DMS153 (cell line): ENCODE results near the gene SERPINE2.

Experiments used
- DNase-seq: peaks from one replicate; lab custom pipeline; 2025; lab: John Stamatoyannopoulos, UW

Gene SERPINE2

DNA sequence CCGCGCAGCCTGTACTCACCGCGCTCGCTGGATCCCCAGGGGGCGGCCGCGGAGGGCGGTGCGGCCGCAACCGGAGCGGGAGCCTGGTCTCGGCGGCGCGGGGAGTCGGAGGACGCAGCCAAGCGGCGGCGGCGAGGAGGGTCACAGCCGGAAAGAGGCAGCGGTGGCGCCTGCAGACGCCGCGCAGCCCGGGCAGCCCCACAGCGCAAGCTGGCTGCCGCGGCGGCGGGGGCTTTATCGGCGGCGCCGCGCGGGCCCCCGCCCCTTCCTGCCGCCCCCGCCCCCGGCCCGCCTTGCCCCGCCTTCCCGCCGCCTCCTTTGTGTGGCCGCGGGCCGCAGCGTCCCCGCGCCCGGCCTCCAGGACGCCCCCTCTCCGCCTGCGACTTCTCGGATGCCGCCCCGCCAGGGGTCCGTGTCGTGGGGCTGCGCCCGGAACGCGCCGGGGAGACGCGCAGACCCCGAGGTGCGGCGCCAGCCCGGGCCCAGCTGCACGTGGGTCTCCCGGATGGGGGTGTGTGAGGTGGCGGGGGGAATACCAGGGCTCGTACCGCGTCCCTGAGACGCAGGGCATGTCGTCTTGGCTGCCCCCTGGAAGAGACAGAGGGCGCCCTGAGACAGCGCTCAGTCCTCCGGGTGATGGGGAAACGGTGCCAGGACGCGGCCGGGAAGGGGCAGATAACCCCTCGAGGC lies at the start of gene SERPINE2:
TSS of gene SERPINE2 (minus strand) at position 207 of the 690 bp plus-strand sequence. CDS start 37,386 bp downstream, outside the sequence.
- peak; percentile 10 for DNase-seq

DNA sequence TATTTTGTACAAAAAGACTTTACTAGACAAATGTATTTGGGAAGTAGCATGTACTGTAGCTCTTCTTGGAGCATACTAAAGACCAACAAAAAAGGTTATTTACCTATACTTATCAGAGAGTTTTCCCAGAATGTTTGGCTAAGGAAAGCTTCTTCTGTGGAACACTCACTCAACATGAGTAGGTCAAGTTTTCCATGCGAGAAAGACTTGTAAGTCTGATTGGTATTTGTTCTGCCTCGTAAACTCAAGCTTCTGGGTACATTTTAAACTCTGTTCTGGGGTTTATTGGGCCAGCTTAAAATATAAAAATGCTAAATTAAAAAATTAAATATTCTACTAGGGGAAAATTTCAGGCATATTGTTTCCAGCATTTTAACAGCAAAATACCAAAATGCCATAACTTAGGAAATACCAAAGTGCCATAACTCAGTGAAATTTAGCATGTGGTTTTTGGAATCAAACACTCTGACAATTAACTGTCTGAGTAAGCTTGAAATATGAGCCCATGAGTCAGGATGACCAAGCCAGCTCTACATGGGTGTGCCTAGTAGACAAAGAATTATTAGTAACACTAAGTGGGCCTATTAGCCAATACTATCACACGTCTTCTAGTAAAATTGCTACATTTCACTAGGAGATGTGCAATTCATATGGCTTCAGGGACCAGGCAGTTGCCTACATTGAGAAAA lies 47.3 kb upstream of the SERPINE2 start:
- DNase-seq, result no peak

GRCh38 chr2:224085811-224086210 lies 46.7 kb upstream of the SERPINE2 start:
- DNase-seq, result no peak

DNA sequence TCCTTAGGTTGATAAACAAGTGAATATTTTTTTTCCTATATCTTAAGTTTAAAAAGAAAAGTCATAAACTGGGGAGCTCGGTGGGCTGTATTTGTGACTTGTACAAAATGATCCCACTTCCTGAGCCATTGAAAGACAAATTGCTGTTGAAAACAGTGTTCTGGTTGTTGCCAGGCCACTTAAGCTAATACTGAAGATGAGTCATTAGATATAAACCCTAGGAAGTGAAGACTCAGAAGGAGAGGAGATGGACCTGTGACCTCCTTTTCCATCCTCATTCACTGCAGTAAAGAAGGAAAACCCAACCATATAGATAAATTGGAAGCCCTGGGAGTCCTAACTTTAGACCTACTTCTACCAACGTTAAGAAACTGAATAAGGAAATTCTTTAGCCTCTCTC lies 46.2 kb upstream of the SERPINE2 start:
- DNase-seq, result no peak

DNA sequence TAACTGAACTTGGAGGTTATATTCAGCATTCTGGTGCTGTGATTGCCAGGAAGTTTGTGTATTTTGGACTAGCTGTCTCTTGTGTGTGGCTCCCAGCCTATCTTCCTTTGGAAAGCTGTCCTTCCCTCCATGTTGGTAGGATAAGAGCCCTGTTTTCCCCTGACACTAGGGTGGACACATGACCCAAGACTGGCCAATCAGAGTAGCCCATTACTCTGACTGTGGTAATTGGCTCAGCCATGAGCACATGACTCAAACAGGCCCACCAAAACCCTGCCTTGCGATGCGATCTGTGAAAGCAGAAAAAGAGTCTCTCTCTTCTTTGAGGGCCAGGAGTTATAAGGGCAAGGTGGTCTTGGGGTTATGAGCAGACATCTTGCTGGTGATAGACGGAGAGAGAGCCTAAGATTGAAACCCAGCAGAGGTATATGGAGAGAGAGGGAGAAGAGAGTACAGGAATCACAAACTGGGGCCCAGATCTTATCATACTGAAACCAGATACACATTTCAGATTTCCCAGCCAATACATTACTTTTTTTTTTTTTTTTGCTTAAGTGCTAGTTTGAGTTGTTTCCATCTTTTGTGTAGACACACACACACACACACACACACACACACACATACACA lies 45.3 kb upstream of the SERPINE2 start:
- no peak for DNase-seq

DNA sequence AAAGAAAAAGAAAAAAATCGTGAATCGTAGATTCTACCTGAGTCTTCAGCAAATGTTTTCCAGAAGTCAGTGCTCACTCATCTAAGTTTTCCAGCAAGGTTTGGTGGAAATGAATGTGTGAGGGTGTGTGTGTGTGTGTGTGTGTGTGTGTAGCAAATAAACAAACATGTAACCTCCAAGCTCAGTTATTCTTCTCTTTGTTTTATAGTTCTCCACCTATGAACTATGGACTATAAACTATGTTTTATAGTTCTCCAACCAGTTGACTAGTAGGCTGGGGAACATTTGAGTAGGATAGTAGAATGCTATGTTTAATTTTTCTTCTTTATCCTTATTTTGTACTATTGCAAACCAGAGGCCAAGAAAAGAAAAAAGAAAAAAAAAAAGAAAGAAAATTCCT lies 44.6 kb upstream of the SERPINE2 start:
- DNase-seq, result no peak

GRCh38 chr2:224078656-224079055 lies 39.6 kb upstream of the SERPINE2 start:
- no peak for DNase-seq

GRCh38 chr2:224077773-224078507 lies 38.9 kb upstream of the SERPINE2 start:
- no peak for DNase-seq

GRCh38 chr2:224075588-224075987 lies 36.5 kb upstream of the SERPINE2 start:
- no peak for DNase-seq

DNA sequence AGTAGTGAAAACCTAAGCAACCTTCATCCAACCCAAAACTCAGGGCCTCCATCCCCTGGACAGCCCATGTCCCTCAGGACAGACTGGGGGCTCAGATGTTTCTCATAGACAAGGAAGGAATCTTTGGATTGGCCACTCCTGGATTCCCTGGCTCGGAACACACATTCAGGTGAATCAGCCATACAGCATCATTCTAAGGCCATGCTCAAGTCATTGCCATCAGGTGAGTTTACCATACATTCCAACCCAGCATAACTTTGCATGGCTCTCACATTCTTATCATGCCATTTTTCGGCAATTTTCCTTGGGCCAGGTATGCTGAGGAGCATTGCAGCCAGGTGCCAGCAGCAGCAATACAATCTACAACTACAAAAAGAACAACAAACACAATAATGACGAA lies 34.6 kb upstream of the SERPINE2 start:
- no peak for DNase-seq

DNA sequence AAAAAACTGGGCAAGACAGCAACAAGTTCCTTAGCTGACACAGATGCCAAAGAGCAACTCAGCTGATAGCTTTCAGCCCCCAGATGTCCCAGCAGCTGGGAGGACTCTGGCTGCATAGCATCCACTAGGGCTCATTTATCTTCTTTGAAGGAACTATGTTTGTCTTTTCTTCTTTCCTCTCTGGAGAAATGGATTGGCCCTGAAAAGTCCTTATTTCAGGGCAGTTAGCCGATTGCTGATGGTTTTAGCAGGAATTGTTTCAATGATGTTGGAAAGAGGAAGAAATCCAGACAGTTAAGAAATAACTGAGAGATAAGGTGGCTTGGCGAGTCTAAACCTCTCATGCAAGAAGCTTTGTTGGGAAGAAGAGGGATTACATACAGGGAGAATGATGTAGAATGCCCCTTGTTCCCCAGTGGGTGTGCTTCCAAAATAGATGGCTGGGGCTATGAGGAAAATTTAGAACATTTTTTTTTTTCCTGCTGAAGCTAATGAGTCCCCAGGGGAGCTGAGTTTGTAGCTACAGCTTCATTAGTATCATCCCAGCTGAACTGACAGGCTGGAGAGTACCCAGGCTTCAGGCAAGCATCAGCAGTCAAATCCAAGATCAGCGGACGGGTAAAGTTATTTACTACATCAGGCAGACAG lies 33.6 kb upstream of the SERPINE2 start:
- DNase-seq, result no peak

DNA sequence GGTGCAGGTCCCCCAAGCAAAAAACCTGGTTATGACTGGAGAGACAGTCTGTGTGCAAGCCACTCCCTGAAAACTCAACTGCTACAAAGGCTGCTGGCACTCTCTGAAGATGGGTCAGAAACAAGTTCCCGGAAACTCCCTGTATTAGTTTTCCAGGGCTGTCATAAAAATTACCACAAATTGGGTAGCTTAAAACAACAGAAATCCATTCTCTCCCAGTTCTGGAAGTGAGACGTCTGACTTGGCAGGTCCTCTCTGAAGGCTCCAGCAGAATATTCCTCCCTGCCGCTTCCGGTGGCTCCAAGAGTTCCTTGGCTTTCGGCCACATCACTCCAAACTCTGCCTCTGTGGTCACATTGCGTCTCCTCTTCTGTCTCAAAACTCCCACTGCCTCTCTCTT lies 30.1 kb upstream of the SERPINE2 start:
- no peak for DNase-seq

- DNase-seq, result no peak
These were observed 24.2 kb upstream of the SERPINE2 start for GRCh38 chr2:224063298-224063648.

DNA sequence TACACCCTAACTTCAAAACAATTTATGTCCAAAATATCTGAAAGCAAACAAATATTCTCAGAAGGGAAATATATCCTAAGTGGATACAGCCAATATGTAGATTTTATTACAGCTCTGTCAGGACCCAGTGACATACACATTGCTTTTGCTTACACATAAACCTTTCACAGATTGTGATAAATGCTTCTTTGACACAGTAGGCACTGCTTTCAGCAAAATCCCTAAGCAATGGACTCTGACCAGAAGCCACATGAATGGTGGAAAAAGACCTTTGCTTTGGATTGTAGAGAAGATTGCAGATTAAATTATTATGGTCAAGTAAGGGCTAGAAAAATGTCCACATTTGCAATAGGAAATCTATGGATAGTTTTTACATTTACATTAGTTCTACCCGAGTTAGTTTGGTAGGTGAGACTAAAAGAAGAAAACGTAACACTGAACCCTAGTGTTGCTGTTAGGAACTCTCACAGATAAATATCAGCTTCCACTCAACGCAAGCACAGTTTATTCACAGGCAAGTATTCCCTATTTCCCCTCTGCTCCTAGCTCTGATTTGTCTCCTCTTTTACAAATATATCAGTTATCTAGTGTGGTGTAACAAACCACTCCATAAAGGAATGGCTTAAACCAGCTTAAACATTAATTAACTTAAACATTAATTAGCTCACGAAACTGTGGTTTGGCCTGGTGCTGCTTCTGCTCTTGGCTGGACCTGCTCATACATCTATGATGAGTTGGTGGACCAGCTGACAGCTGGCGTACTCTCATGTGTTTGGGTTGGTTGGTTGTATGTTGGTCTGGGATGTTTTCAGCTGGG lies 23.6 kb upstream of the SERPINE2 start:
- no peak for DNase-seq

GRCh38 chr2:224060783-224061482 lies 21.8 kb upstream of the SERPINE2 start:
- DNase-seq, result no peak

DNA sequence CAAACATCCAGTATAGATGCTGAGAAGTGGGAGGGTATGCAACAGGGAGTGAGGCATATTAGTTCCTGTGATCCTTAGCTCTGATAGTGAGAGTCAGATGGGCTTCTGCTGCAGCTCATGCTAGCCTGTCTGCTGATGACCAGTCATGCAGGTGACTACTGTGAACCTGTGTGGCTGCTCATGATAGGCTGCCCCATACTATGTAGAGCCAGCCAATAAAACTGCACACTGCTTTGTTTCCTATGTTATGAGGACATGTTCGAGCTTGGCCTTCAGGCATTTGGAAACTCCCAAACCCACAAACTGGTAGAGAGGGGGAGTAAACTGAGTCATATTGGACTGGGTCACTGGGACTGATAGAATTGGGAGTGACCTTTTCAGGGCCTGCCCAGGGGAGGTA lies 20.1 kb upstream of the SERPINE2 start:
- DNase-seq, result no peak

DNA sequence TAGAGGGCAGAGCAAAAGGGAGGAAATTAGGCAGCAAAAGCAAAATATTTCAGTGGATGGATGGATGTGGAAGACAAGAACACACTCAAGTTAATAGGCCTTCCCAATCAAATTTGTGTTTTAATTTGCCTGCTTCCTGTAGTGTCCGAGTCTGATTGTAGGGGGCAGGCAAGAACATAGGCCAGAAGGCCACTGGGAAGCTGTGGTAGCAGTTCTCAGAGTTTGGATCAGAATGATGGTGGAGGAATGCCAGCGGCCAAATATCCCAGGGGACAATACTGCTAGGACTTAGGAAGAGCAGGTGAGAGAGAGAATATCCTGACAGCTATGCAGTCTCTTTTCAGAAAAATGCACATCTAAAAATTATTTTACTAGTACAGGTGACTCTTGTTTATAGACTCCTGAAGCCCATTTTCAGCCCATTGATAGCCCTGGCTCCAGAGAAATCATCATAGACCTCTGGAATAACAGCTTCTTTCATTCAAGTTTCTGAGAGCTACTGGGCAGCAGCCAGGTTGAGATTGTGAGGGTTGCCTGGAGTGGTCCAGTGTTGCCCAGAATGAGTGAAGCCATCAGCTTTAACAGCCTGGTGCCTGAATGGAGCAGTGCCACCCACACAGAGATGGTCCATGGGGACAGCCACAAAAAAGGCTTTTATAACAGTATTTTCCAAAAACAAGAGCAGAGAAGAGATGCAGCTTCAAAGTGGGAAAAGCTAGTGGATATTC lies 19.1 kb upstream of the SERPINE2 start:
- no peak for DNase-seq

DNA sequence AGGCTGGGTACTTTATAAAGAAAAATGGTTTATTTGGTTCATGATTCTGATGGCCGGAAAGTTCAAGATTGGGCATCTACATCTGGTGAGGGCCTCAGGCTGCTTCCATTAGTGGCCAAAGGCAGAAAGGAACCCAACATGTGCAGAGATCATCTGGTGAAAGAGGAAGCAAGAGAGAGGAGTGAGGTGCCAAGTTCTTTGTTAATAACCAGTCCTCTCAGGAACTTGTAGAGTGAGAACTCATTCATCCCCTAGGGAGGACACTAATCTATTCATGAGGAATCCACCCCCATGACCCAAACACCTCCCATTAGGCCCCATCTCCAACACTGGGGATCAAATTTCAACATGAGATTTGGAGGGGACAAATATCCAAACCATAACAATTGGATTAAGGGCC lies 17.8 kb upstream of the SERPINE2 start:
- DNase-seq, result no peak

- no peak for DNase-seq
These were observed 16.0 kb upstream of the SERPINE2 start for GRCh38 chr2:224055101-224055500.

GRCh38 chr2:224046752-224047151 lies 7.7 kb upstream of the SERPINE2 start:
- DNase-seq, result no peak
